Limb (tissue), 2 donors: ENCODE data around the gene FAM124A.

Experiments
- DNase-seq, 2 donors: peaks; one replicate each; pipeline ENCODE4 v3.0.0-alpha.2; 2016; ENCODE audit errors: extremely low spot score in 2 of 2

FAM124A gene

GRCh38 chr13:51222037-51222685, at the start of gene FAM124A:
Gene FAM124A (plus strand): TSS chr13:51222398. CDS start chr13:51222502, 104 bp downstream.
- DNase-seq, result peak; percentile 24 to 86

GRCh38 chr13:51175021-51175420, 47.2 kb upstream of the FAM124A start:
- no peak for DNase-seq

GRCh38 chr13:51175639-51176038, 46.6 kb upstream of the FAM124A start:
- no peak for DNase-seq

- DNase-seq, result no peak
These were observed 45.0 kb upstream of the FAM124A start for GRCh38 chr13:51177188-51177587.

GRCh38 chr13:51178456-51179074, 43.6 kb upstream of the FAM124A start:
- DNase-seq, result no peak

- DNase-seq, result no peak
These were observed 42.7 kb upstream of the FAM124A start for GRCh38 chr13:51179432-51179971.

- no peak for DNase-seq
These were observed 41.2 kb upstream of the FAM124A start for GRCh38 chr13:51180853-51181511.

GRCh38 chr13:51181786-51182383, 40.3 kb upstream of the FAM124A start:
- DNase-seq, result no peak

- no peak for DNase-seq
These were observed 30.5 kb upstream of the FAM124A start for GRCh38 chr13:51191743-51192142.

GRCh38 chr13:51192348-51192747, 29.9 kb upstream of the FAM124A start:
- no peak for DNase-seq

- DNase-seq, result no peak
These were observed 28.8 kb upstream of the FAM124A start for GRCh38 chr13:51193387-51193786.

- DNase-seq, result no peak
These were observed 27.3 kb upstream of the FAM124A start for GRCh38 chr13:51194942-51195341.

- no peak for DNase-seq
These were observed 20.3 kb upstream of the FAM124A start for GRCh38 chr13:51201886-51202285.

- no peak for DNase-seq
These were observed 19.6 kb upstream of the FAM124A start for GRCh38 chr13:51202477-51203046.

GRCh38 chr13:51206584-51206983, 15.6 kb upstream of the FAM124A start:
- no peak for DNase-seq

GRCh38 chr13:51207881-51208280, 14.3 kb upstream of the FAM124A start:
- DNase-seq, result no peak

- no peak for DNase-seq
These were observed 13.5 kb upstream of the FAM124A start for GRCh38 chr13:51208716-51209115.

- DNase-seq, result no peak
These were observed 10.3 kb upstream of the FAM124A start for GRCh38 chr13:51211910-51212309.

- no peak for DNase-seq
These were observed 9.4 kb upstream of the FAM124A start for GRCh38 chr13:51212758-51213157.

- DNase-seq, result no peak
These were observed 8.9 kb upstream of the FAM124A start for GRCh38 chr13:51213173-51213728.

GRCh38 chr13:51218626-51219025, 3.6 kb upstream of the FAM124A start:
- DNase-seq, result no peak
